ENCODE measurements around the gene CIT. TPM values are rescaled to one million over a fixed set of nuclear protein-coding genes. Genes with fewer than 3 reads are reported as not detected.
A peak's percentile ranks its signal among the peaks of the same experiment; 100 is the strongest.

CIT gene
- total RNA-seq, 2 donors from 2014 or later = 5.0 to 15.9 TPM

- ATAC-seq = no peak
- intact Hi-C loops (cut with DNase I, micrococcal nuclease) = no loop called here
Measured at GRCh38 chr12:119762619-119763018, 114.5 kb downstream of the CIT start.

GRCh38 chr12:119758722-119759121 is 118.4 kb downstream of the CIT start:
- no peak for ATAC-seq
- intact Hi-C loops (cut with DNase I, micrococcal nuclease) = no loop called here

More at GRCh38 chr12:119762619-119763018, 114.5 kb downstream of the CIT start:
- no peak for DNase-seq

GRCh38 chr12:119758234-119758633 is 118.9 kb downstream of the CIT start:
- DNase-seq (no peak), ATAC-seq (no peak)
- intact Hi-C loops (cut with DNase I, micrococcal nuclease) = no loop called here

More at GRCh38 chr12:119758722-119759121, 118.4 kb downstream of the CIT start:
- no peak for DNase-seq

- no peak for ATAC-seq
- intact Hi-C loops (cut with DNase I, micrococcal nuclease) = no loop called here
- no peak for DNase-seq
Measured at GRCh38 chr12:119751961-119752360, 125.2 kb downstream of the CIT start.

GRCh38 chr12:119749666-119750065 is 127.5 kb downstream of the CIT start:
- ATAC-seq (no peak), DNase-seq (no peak)
- intact Hi-C loops (cut with DNase I, micrococcal nuclease) = no loop called here

- DNase-seq (no peak), ATAC-seq (no peak)
- intact Hi-C loops (cut with DNase I, micrococcal nuclease) = no loop called here
Measured at GRCh38 chr12:119748497-119748896, 128.6 kb downstream of the CIT start.

GRCh38 chr12:119746169-119746568 is 131.0 kb downstream of the CIT start:
- intact Hi-C loops (cut with DNase I, micrococcal nuclease) = no loop called here
- ATAC-seq (no peak), DNase-seq (no peak)

GRCh38 chr12:119744900-119745606 is 132.1 kb downstream of the CIT start:
- DNase-seq = no peak
- intact Hi-C loops (cut with DNase I, micrococcal nuclease) = no loop called here
- ATAC-seq = no peak

- intact Hi-C loops (cut with DNase I, micrococcal nuclease) = no loop called here
- ATAC-seq (no peak), DNase-seq (no peak)
Measured at GRCh38 chr12:119742700-119743099, 134.4 kb downstream of the CIT start.

GRCh38 chr12:119740830-119741229 is 136.3 kb downstream of the CIT start:
- ATAC-seq (no peak), DNase-seq (no peak)
- intact Hi-C loops (cut with DNase I, micrococcal nuclease) = no loop called here

- ATAC-seq = no peak
- intact Hi-C loops (cut with DNase I, micrococcal nuclease) = no loop called here
- DNase-seq = no peak
Measured at GRCh38 chr12:119735079-119735478, 142.0 kb downstream of the CIT start.

GRCh38 chr12:119730381-119730780 is 146.7 kb downstream of the CIT start:
- no peak for ATAC-seq
- no peak for DNase-seq
- intact Hi-C loops (cut with DNase I, micrococcal nuclease) = no loop called here

GRCh38 chr12:119729871-119730270 is 147.2 kb downstream of the CIT start:
- no peak for DNase-seq
- intact Hi-C loops (cut with DNase I, micrococcal nuclease) = no loop called here
- no peak for ATAC-seq

- intact Hi-C loops (cut with DNase I, micrococcal nuclease) = no loop called here
- ATAC-seq (no peak), DNase-seq (no peak)
Measured at GRCh38 chr12:119728444-119728745, 148.7 kb downstream of the CIT start.

- intact Hi-C loops (cut with DNase I, micrococcal nuclease) = no loop called here
- DNase-seq (no peak), ATAC-seq (no peak)
Measured at GRCh38 chr12:119727600-119728443, 149.3 kb downstream of the CIT start.

GRCh38 chr12:119725523-119725922 is 151.6 kb downstream of the CIT start:
- intact Hi-C loops (cut with DNase I, micrococcal nuclease) = no loop called here
- DNase-seq (no peak), ATAC-seq (peak; percentile 64)

GRCh38 chr12:119721306-119721705 is 155.8 kb downstream of the CIT start:
- DNase-seq (no peak), ATAC-seq (no peak)
- intact Hi-C loops (cut with DNase I, micrococcal nuclease) = no loop called here

GRCh38 chr12:119720349-119720748 is 156.8 kb downstream of the CIT start:
- DNase-seq (no peak), ATAC-seq (no peak)
- intact Hi-C loops (cut with DNase I, micrococcal nuclease) = no loop called here

- intact Hi-C loops (cut with DNase I, micrococcal nuclease) = no loop called here
- no peak for ATAC-seq
- no peak for DNase-seq
Measured at GRCh38 chr12:119718141-119718540, 159.0 kb downstream of the CIT start.

- DNase-seq = no peak
- no peak for ATAC-seq
- intact Hi-C loops (cut with DNase I, micrococcal nuclease) = no loop called here
Measured at GRCh38 chr12:119715268-119715620, 161.9 kb downstream of the CIT start.

Data from left colon (tissue), 2 donors.